ENCODE measurements around the gene GREB1.

GREB1 gene

DNA sequence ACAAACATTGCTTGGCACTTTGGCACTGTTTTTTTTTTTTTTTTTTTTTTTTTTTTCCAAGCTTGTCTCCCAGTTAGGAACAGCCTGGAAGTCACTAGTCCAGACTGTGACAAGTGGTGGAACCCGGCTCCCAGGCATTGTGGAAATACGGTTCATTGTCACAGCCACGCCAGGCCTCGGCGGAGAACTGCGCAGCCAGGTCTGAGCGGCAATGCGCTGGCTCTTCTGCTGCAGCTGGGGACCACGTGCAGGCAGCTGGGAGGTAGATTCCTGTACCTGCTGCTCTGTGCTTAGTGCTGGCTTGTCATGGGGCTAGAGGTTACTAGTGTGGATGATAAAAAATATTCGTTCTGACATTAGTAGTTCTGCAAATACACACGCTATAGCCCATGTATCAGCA, 131.2 kb downstream of the GREB1 start:
- Histone ChIP-seq H3K36me3 (ENCODE audit: control insufficient read depth in 2 of 2, insufficient read depth in 1 of 2, low read length in 2 of 2) (no peaks in the 10 kb centered on the region), H3K9me3 (ENCODE audit: control insufficient read depth, insufficient read depth, low read depth, low read length) (no peaks in the 10 kb centered on the region; the same call in 1 of the 2 replicates), H3K4me1 (ENCODE audit: control insufficient read depth, insufficient read depth, low read length) (no peaks in the 10 kb centered on the region; the same call in 1 of the 2 replicates), H3K27ac (ENCODE audit: extremely low read depth, low read depth, low read length) (no peak overlapping the region), H3K4me3 (ENCODE audit: low read depth, low read length) (no peak overlapping the region)
- TF ChIP-seq ZNF549 (tag by site-specific recombination; IDR thresholded peaks at IDR 0.05) (no peak), ZNF394 (tag by site-specific recombination; IDR thresholded peaks at IDR 0.05; ENCODE audit: borderline replicate concordance) (no peak), ZNF530 (tag by site-specific recombination; IDR thresholded peaks at IDR 0.05; ENCODE audit: low read depth) (no peak), ZNF157 (tag by site-specific recombination; IDR thresholded peaks at IDR 0.05) (no peak), ZNF830 (tag by site-specific recombination; IDR thresholded peaks at IDR 0.05; ENCODE audit: low read depth) (no peak), ZNF785 (tag by site-specific recombination; IDR thresholded peaks at IDR 0.05) (no peak), RBAK (tag by site-specific recombination; IDR thresholded peaks at IDR 0.05) (no peak)
- TF ChIP-seq, protein P1, sequence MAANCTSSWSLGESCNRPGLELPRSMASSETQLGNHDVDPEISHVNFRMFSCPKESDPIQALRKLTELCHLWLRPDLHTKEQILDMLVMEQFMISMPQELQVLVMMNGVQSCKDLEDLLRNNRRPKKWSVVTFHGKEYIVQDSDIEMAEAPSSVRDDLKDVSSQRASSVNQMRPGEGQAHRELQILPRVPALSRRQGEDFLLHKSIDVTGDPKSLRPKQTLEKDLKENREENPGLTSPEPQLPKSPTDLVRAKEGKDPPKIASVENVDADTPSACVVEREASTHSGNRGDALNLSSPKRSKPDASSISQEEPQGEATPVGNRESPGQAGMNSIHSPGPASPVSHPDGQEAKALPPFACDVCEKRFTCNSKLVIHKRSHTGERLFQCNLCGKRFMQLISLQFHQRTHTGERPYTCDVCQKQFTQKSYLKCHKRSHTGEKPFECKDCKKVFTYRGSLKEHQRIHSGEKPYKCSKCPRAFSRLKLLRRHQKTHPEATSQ (tag by site-specific recombination; IDR thresholded peaks at IDR 0.05): no peak
- TF ChIP-seq, protein P2, sequence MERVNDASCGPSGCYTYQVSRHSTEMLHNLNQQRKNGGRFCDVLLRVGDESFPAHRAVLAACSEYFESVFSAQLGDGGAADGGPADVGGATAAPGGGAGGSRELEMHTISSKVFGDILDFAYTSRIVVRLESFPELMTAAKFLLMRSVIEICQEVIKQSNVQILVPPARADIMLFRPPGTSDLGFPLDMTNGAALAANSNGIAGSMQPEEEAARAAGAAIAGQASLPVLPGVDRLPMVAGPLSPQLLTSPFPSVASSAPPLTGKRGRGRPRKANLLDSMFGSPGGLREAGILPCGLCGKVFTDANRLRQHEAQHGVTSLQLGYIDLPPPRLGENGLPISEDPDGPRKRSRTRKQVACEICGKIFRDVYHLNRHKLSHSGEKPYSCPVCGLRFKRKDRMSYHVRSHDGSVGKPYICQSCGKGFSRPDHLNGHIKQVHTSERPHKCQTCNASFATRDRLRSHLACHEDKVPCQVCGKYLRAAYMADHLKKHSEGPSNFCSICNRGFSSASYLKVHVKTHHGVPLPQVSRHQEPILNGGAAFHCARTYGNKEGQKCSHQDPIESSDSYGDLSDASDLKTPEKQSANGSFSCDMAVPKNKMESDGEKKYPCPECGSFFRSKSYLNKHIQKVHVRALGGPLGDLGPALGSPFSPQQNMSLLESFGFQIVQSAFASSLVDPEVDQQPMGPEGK (tag by site-specific recombination; IDR thresholded peaks at IDR 0.05): no peak
- TF ChIP-seq, protein P3, sequence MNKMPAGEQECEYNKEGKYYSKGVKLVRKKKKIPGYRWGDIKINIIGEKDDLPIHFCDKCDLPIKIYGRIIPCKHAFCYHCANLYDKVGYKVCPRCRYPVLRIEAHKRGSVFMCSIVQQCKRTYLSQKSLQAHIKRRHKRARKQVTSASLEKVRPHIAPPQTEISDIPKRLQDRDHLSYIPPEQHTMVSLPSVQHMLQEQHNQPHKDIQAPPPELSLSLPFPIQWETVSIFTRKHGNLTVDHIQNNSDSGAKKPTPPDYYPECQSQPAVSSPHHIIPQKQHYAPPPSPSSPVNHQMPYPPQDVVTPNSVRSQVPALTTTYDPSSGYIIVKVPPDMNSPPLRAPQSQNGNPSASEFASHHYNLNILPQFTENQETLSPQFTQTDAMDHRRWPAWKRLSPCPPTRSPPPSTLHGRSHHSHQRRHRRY (tag by site-specific recombination; IDR thresholded peaks at IDR 0.05): no peak
- TF ChIP-seq, protein P4, sequence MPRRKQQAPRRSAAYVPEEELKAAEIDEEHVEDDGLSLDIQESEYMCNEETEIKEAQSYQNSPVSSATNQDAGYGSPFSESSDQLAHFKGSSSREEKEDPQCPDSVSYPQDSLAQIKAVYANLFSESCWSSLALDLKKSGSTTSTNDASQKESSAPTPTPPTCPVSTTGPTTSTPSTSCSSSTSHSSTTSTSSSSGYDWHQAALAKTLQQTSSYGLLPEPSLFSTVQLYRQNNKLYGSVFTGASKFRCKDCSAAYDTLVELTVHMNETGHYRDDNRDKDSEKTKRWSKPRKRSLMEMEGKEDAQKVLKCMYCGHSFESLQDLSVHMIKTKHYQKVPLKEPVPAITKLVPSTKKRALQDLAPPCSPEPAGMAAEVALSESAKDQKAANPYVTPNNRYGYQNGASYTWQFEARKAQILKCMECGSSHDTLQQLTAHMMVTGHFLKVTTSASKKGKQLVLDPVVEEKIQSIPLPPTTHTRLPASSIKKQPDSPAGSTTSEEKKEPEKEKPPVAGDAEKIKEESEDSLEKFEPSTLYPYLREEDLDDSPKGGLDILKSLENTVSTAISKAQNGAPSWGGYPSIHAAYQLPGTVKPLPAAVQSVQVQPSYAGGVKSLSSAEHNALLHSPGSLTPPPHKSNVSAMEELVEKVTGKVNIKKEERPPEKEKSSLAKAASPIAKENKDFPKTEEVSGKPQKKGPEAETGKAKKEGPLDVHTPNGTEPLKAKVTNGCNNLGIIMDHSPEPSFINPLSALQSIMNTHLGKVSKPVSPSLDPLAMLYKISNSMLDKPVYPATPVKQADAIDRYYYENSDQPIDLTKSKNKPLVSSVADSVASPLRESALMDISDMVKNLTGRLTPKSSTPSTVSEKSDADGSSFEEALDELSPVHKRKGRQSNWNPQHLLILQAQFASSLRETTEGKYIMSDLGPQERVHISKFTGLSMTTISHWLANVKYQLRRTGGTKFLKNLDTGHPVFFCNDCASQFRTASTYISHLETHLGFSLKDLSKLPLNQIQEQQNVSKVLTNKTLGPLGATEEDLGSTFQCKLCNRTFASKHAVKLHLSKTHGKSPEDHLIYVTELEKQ (tag by site-specific recombination; IDR thresholded peaks at IDR 0.05; ENCODE audit: borderline replicate concordance): no peak
- CTCF ChIA-PET: interaction anchor here (0.7 to 5.3 kb wide), 7 partner anchors 9 to 114 kb away, joined by 3 to 32 read pairs (median 4); no protein-coding TSS in a partner anchor
- POLR2A ChIA-PET: interaction anchor here (0.6 kb wide), 1 partner anchor 86 kb away, joined by 3 read pairs; no protein-coding TSS in a partner anchor

DNA sequence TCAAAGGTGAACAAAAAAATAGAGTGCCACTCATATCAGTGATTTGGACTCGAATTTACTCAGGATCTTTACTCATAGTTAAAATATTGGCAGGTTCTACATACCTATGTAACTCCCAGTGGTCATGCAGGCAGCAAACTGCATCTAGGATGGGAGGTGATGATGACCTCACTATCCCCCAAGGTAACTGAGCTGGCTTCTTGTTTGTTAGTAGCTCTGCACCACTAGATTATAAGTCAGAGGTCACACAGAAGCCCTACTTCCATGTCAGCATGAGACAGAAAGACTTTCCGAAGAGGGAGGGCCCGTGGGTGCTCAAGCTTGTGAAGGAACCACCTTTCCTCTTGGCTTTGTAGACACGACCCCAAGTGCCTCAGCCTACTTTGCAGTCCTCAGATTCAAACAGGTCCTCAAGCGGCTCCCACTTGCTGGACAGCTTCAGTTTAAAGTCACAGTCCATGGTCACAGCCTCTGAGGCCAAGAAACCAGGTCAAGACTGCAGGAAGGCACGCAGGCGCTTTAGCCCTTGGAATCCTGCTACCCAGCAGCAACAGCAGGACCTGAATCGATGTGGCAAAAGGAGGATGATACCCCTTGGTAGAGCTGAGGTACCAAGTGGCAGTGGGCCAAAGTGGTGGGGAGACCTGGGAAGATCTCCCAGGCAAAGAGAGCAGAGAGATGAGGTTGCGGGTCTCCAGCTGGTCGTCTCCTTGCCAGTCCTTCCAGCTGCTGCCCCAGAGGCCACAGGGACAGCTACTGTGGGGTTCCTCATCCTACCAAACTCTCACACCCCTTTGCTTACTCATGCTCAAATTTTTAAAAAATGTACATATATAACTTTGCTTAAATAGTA, 131.9 kb downstream of the GREB1 start:
- peak; percentile 83 for TF ChIP-seq OSR2 (tag by site-specific recombination; IDR thresholded peaks at IDR 0.05)
- no peak for TF ChIP-seq ZNF670 (tag by site-specific recombination; IDR thresholded peaks at IDR 0.05; ENCODE audit: low read depth)
- H3K9me3 ChIP-seq (ENCODE audit: control insufficient read depth, insufficient read depth, low read depth, low read length): no peaks in the 10 kb centered on the region; the same call in 1 of the 2 replicates
- H3K27ac ChIP-seq (ENCODE audit: extremely low read depth, low read depth, low read length): no peak overlapping the region
- ChIA-PET CTCF (interaction anchor here (0.7 to 5.3 kb wide), 7 partner anchors 8 to 830 kb away, joined by 3 to 32 read pairs (median 3); no protein-coding TSS in a partner anchor), POLR2A (interaction anchor here (0.6 kb wide), 1 partner anchor 85 kb away, joined by 3 read pairs; no protein-coding TSS in a partner anchor)
- no peaks in the 10 kb centered on the region; the same call in 1 of the 2 replicates for H3K4me1 ChIP-seq (ENCODE audit: control insufficient read depth, insufficient read depth, low read length)
- H3K36me3 ChIP-seq (ENCODE audit: control insufficient read depth in 2 of 2, insufficient read depth in 1 of 2, low read length in 2 of 2): no peaks in the 10 kb centered on the region
- H3K4me3 ChIP-seq (ENCODE audit: low read depth, low read length): no peak overlapping the region
